SK-N-SH (cell line): ENCODE data around the gene TMPRSS2.

Experiments
- CTCF ChIP-seq: fragments of 200-600 bp; sonication (generic); IDR thresholded peaks from 2 replicates; pipeline ENCODE4 v1.6.1; 2017; ENCODE audit warnings: antibody characterized with exemption, mild to moderate bottlenecking, moderate library complexity
- FOSL2 ChIP-seq: IDR thresholded peaks from 2 replicates; pipeline ENCODE4 v1.4.0; 2012; ENCODE audit warnings: low read depth, mild to moderate bottlenecking, moderate library complexity, borderline replicate concordance
- NRF1 ChIP-seq: IDR thresholded peaks from 2 replicates; pipeline ENCODE4 v1.6.1; 2012; ENCODE audit warnings: low read depth, mild to moderate bottlenecking, low read length
- RCOR1 ChIP-seq: fragments of 150-350 bp; IDR thresholded peaks from 2 replicates; pipeline ENCODE4 v1.6.1; 2017; ENCODE audit warnings: antibody characterized with exemption, low read length
- TF ChIP-seq, protein P1 (sequence below): fragments of 150-350 bp; IDR thresholded peaks from 2 replicates; pipeline ENCODE4 v1.6.1; 2017; ENCODE audit warnings: antibody characterized with exemption, low read length, low read depth, borderline replicate concordance

DNA sequence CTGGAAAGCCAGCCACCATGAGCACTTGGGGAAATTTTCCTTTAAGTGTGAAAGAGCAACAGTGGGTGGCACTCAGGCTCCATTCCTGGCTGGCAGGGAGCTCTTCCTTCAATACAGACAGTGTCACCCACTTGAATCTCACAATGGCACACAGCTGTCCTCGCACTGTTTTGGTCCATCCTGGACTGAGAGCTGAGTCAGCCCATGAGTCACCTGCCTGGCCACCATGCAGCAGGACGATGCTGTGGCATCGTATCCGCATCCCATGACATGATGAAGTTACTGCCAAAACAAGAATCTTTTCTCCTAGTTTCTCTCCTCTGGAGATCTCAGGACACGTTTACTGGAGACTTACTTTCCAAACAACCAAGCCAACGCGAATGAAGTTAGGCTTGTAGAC lies 6.0 kb downstream of the TMPRSS2 start:
- TF ChIP-seq RCOR1: no peak
- no peak for TF ChIP-seq FOSL2
- no peak for TF ChIP-seq NRF1
- TF ChIP-seq CTCF: no peak
- TF ChIP-seq, protein P1, sequence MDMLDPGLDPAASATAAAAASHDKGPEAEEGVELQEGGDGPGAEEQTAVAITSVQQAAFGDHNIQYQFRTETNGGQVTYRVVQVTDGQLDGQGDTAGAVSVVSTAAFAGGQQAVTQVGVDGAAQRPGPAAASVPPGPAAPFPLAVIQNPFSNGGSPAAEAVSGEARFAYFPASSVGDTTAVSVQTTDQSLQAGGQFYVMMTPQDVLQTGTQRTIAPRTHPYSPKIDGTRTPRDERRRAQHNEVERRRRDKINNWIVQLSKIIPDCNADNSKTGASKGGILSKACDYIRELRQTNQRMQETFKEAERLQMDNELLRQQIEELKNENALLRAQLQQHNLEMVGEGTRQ: no peak
